Neural crest cell (in vitro differentiated cells): ENCODE results near the gene IGF2BP2. TPM values are rescaled to one million over a fixed set of nuclear protein-coding genes. Genes with fewer than 3 reads are reported as not detected.

ENCODE experiments used
- DNase-seq: peaks from one replicate; pipeline ENCODE4 v3.0.0; 2021; ENCODE audit warnings: low read depth, mixed read lengths, low spot score
- H3K27ac Mint-ChIP-seq: one replicate; pipeline ENCODE4 v1.8.0; 2021; ENCODE audit warnings: mild to moderate bottlenecking, mixed read lengths; ENCODE audit not compliant: unreplicated experiment
- H3K27me3 Mint-ChIP-seq: 2 replicates; pipeline ENCODE4 v1.8.0; 2021; ENCODE audit warnings: low read depth, mild to moderate bottlenecking, mixed read lengths
- H3K36me3 Mint-ChIP-seq: 2 replicates; pipeline ENCODE4 v1.8.0; 2021; ENCODE audit warnings: low read depth, mild to moderate bottlenecking, mixed read lengths
- H3K4me1 Mint-ChIP-seq: 2 replicates; pipeline ENCODE4 v1.8.0; 2021; ENCODE audit warnings: mixed read lengths
- H3K4me3 Mint-ChIP-seq: one replicate; pipeline ENCODE4 v1.8.0; 2021; ENCODE audit warnings: mild to moderate bottlenecking, mixed read lengths
- H3K9me3 Mint-ChIP-seq: 2 replicates; pipeline ENCODE4 v1.8.0; 2021; ENCODE audit warnings: mixed read lengths
- total RNA-seq: library from RNA; stranded (reverse); gene quantifications from 2 replicates; pipeline ENCODE4 v1.2.1, GENCODE V29; 2021
- TF ChIP-seq, protein P1 (sequence below): fragments of 200-600 bp; sonication (generic); conservative IDR thresholded peaks from 2 replicates; pipeline ENCODE4 v1.5.0; 2021; ENCODE audit warnings: antibody characterized with exemption, mild to moderate bottlenecking

The IGF2BP2 gene
- total RNA-seq, 1 donor from 2014 or later = 141 TPM

GRCh38 chr3:185625784-185626183, 199.1 kb downstream of the IGF2BP2 start:
- TF ChIP-seq, protein P1, sequence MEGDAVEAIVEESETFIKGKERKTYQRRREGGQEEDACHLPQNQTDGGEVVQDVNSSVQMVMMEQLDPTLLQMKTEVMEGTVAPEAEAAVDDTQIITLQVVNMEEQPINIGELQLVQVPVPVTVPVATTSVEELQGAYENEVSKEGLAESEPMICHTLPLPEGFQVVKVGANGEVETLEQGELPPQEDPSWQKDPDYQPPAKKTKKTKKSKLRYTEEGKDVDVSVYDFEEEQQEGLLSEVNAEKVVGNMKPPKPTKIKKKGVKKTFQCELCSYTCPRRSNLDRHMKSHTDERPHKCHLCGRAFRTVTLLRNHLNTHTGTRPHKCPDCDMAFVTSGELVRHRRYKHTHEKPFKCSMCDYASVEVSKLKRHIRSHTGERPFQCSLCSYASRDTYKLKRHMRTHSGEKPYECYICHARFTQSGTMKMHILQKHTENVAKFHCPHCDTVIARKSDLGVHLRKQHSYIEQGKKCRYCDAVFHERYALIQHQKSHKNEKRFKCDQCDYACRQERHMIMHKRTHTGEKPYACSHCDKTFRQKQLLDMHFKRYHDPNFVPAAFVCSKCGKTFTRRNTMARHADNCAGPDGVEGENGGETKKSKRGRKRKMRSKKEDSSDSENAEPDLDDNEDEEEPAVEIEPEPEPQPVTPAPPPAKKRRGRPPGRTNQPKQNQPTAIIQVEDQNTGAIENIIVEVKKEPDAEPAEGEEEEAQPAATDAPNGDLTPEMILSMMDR = no peak
- Mint-ChIP-seq H3K27ac (no peak overlapping the region), H3K36me3 (peaks cover 6% of the 10 kb centered on the region), H3K9me3 (no peaks in the 10 kb centered on the region), H3K4me1 (no peaks in the 10 kb centered on the region), H3K27me3 (no peaks in the 10 kb centered on the region), H3K4me3 (no peak overlapping the region)
- DNase-seq = no peak

DNA sequence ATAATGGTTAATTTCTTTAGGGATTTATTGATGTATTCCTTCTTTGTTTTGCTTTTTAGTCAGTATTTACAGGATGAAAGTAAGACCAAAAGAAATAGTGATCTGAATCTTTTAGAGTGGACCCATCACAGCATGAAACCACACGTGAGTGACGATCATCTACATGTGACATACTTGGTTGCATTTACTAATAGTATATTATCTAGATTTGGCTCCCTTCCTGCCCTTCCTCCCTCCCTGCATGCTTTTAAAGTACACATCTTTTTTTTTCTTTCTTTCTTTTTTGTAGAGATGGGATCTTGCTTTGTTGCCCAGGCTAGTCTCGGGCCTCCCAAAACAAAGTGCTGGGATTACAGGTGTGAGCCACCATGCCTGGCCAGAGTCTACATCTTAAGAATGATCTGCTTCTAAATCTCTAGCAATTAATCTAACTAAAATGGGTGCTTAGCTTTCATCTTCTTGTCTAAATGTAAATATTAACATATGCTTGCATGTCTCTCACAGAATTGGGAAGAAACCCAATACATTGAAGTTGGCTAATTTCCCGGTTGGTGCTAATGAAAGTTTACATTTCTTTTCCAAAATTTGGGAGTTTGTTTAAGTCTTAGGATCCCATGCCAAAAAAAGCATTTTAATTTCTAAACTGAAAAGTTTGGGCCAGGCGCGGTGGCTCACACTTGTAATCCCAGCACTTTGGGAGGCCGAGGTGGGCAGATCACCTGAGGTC, 200.7 kb downstream of the IGF2BP2 start:
- no peaks in the 10 kb centered on the region for H3K9me3 Mint-ChIP-seq
- TF ChIP-seq, protein P1 = no peak
- no peaks in the 10 kb centered on the region for H3K27me3 Mint-ChIP-seq
- no peak overlapping the region for H3K4me3 Mint-ChIP-seq
- no peaks in the 10 kb centered on the region for H3K4me1 Mint-ChIP-seq
- peaks cover 6% of the 10 kb centered on the region for H3K36me3 Mint-ChIP-seq
- H3K27ac Mint-ChIP-seq = peak overlapping the region; percentile 71
- no peak for DNase-seq

DNA sequence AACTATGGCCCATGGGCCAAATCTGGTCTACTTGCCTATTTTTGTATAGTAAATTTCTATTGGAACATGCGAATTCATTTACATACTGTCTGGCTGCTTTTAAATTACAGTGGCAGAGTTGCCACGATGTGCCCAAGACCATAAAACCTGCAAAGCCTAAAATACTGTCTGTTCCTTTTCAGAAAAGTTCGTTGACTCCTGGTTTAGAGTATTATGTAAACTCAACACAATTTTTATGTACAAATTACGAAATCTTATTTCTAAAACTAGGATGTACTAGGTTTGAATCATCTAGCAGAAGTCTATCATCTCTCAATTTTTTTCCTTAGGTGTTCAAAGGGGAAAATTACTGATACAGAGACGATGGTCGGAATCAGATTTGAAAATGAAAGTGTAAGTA, 211.8 kb downstream of the IGF2BP2 start:
- Mint-ChIP-seq H3K36me3 (no peaks in the 10 kb centered on the region), H3K27ac (no peak overlapping the region), H3K4me1 (no peaks in the 10 kb centered on the region), H3K4me3 (no peak overlapping the region), H3K27me3 (no peaks in the 10 kb centered on the region), H3K9me3 (no peaks in the 10 kb centered on the region)
- DNase-seq = no peak
- TF ChIP-seq, protein P1 = no peak

GRCh38 chr3:185606196-185606595, 218.6 kb downstream of the IGF2BP2 start:
- Mint-ChIP-seq H3K4me3 (no peak overlapping the region), H3K4me1 (no peaks in the 10 kb centered on the region), H3K27ac (no peak overlapping the region), H3K27me3 (no peaks in the 10 kb centered on the region), H3K36me3 (peaks cover 4% of the 10 kb centered on the region), H3K9me3 (no peaks in the 10 kb centered on the region)
- TF ChIP-seq, protein P1 = no peak
- no peak for DNase-seq

DNA sequence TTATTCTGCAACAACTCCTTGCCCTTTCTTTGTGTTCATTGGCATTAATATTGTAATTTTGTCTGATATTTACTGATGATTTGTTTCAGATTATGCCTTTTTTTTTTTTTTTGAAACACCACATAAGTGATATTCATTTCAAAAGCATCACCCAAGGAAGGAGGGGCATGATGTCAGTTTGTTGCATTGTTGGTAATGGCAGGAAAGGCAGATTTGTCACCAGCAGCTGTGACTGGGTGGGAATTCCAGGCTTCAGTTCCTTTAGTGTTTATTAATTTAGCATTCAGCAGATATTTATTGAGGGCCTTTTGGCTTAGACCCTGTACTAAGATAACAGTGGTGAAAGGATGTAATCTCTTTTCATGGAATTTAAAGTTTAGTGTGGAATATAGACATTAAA, 219.3 kb downstream of the IGF2BP2 start:
- DNase-seq = no peak
- Mint-ChIP-seq H3K36me3 (peaks cover 4% of the 10 kb centered on the region), H3K4me3 (no peak overlapping the region), H3K4me1 (no peaks in the 10 kb centered on the region), H3K9me3 (no peaks in the 10 kb centered on the region), H3K27me3 (no peaks in the 10 kb centered on the region), H3K27ac (no peak overlapping the region)
- TF ChIP-seq, protein P1 = no peak
